ENCODE measurements around the gene POLG2. TPM values are rescaled to one million over a fixed set of nuclear protein-coding genes. Genes with fewer than 3 reads are reported as not detected.

POLG2 gene
- total RNA-seq, 1 experiment from 2014 or later: 51.5 TPM

DNA sequence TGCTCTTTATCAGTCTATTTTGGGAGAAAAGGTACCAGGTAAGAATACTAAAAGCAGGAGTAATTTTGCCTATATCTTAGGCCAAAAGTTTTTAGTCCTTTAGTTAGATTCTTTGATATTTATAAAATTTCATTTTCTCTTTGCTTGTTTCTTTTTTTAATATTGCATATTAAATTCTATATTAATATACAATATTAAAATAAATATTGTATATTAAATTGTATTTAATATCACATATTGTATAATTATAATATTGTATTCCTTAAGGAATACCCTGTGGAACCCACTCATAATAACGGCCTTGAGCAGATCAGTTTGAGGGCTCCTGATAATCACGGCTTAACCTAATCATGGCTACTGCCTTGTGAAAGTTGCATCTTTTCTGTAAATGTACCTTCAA is 11.8 kb upstream of the POLG2 start:
- RAD21 ChIA-PET (ENCODE audit: low non-redundant PET in 1 of 2, low total read pairs in 2 of 2, uncharacterized antibody in 2 of 2, unreplicated experiment in 2 of 2): no interaction called here
- ATAC-seq: no peak
- intact Hi-C loops (cut with micrococcal nuclease): loop anchor here (5.0 kb wide), 1 partner anchor 139 kb away; no protein-coding TSS in a partner anchor
- POLR2A ChIA-PET: no interaction called here
- Histone ChIP-seq H3K27me3 (ENCODE audit: insufficient read depth, low read length) (no peaks in the 10 kb centered on the region), H3K79me2 (ENCODE audit: insufficient read depth, low read length) (peaks cover 89% of the 10 kb centered on the region), H3K27ac (ENCODE audit: low read depth, low read length) (no peak overlapping the region), H3K9ac (ENCODE audit: low read length) (peak overlapping the region; percentile 99; the same call in 1 of the 2 replicates), H4K20me1 (ENCODE audit: insufficient read depth) (peaks cover 32% of the 10 kb centered on the region; the same call in 1 of the 2 replicates), H3K9me2 (ENCODE audit: insufficient read depth) (no peaks in the 10 kb centered on the region), H3K4me1 (ENCODE audit: control insufficient read depth in 1 of 2, insufficient read depth in 2 of 2, low read length in 2 of 2) (peaks cover 12 to 22% of the 10 kb centered on the region in 2 experiments), H2AFZ (ENCODE audit: low read depth, low read length, poor library complexity, severe bottlenecking) (no peak overlapping the region), H3K9me3 (ENCODE audit: control insufficient read depth in 1 of 2, insufficient read depth in 1 of 2, low read depth in 1 of 2, low read length in 2 of 2) (no peaks in the 10 kb centered on the region), H3K4me2 (ENCODE audit: low read length) (peak overlapping the region; percentile 87), H3K4me3 (replicated peaks in 1 of 2; ENCODE audit: low read depth in 1 of 2, low read length in 2 of 2) (peak overlapping the region in 1 of 2 experiments; percentile 95; a peak in 1 of 4 replicates), H3K36me3 (ENCODE audit: control insufficient read depth in 1 of 2, insufficient read depth in 2 of 2, low read length in 2 of 2) (peaks cover 49 to 57% of the 10 kb centered on the region in 2 experiments)
- BruUV-seq (replicated peaks): no TSS peak
- no peak for DNase-seq (ENCODE audit: low read depth, low spot score)
- CTCF ChIA-PET: no interaction called here
- no peak for TF ChIP-seq CBX3 (IDR thresholded peaks at IDR 0.05; ENCODE audit: low read depth)
- TF ChIP-seq SIN3A (IDR thresholded peaks at IDR 0.05; ENCODE audit: low read depth): no peak
- TF ChIP-seq REST (IDR thresholded peaks at IDR 0.05; ENCODE audit: low read depth): no peak
- TF ChIP-seq YY1 (IDR thresholded peaks at IDR 0.05; ENCODE audit: extremely low read depth, insufficient replicate concordance, low read depth, low read length): no peak
- TF ChIP-seq MAX (IDR thresholded peaks at IDR 0.05): no peak
- no peak for TF ChIP-seq POLR2AphosphoS5 (IDR thresholded peaks at IDR 0.05; ENCODE audit: low read depth, low read length)
- no peak for TF ChIP-seq FOSL1 (IDR thresholded peaks at IDR 0.05; ENCODE audit: low read depth)
- TF ChIP-seq, protein P1, sequence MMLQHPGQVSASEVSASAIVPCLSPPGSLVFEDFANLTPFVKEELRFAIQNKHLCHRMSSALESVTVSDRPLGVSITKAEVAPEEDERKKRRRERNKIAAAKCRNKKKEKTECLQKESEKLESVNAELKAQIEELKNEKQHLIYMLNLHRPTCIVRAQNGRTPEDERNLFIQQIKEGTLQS (IDR thresholded peaks at IDR 0.05): no peak
- no peak for TF ChIP-seq ZNF274 (IDR thresholded peaks at IDR 0.05; ENCODE audit: low read depth, low read length)
- no peak for TF ChIP-seq SRF (IDR thresholded peaks at IDR 0.05; ENCODE audit: low read depth)
- no peak for TF ChIP-seq ZFX (IDR thresholded peaks at IDR 0.05)
- TF ChIP-seq JUND (IDR thresholded peaks at IDR 0.05): no peak
- no peak for TF ChIP-seq EZH2 (IDR thresholded peaks at IDR 0.05)
